Upper lobe of left lung (tissue), 6 donors: ENCODE measurements around the gene OPRD1. TPM values are rescaled to one million over a fixed set of nuclear protein-coding genes. Genes with fewer than 3 reads are reported as not detected.

Experiments
- ATAC-seq, 2 donors: fragments of 200-7000 bp; cut with Tn5 transposase; one replicate each; pipeline ENCODE4 v1.9.1; 2022; ENCODE audit warnings: mild to moderate bottlenecking in 2 of 2, moderate library complexity in 2 of 2; ENCODE audit not compliant: low FRiP score in 2 of 2
- DNase-seq, 2 donors: peaks; one replicate each; pipeline ENCODE4 v3.0.0-alpha.2; 2019 to 2020
- H3K27ac ChIP-seq, 4 donors: fragments of 200-600 bp; sonication (generic); one replicate each; pipeline ENCODE4 v1.5.1; 2016 to 2019
- H3K27me3 ChIP-seq, 4 donors: fragments of 200-600 bp; sonication (generic); one replicate each; pipeline ENCODE4 v1.5.1; 2017 to 2019
- H3K36me3 ChIP-seq, 4 donors: fragments of 200-600 bp; sonication (generic); one replicate each; pipeline ENCODE4 v1.5.1; 2016 to 2019
- H3K4me1 ChIP-seq, 4 donors: fragments of 200-600 bp; sonication (generic); one replicate each; pipeline ENCODE4 v1.5.1; 2018 to 2019
- H3K4me3 ChIP-seq, 4 donors: fragments of 200-600 bp; sonication (generic); one replicate each; pipeline ENCODE4 v1.5.1; 2017 to 2019; ENCODE audit warnings: mild to moderate bottlenecking in 2 of 4, moderate library complexity in 1 of 4
- H3K9me3 ChIP-seq, 4 donors: fragments of 200-600 bp; sonication (generic); one replicate each; pipeline ENCODE4 v1.5.1; 2018 to 2019
- CTCF ChIP-seq, 6 experiments: fragments of 450-650 bp in 4 of 6; fragments of 200-600 bp in 2 of 6; sonication (generic) in 2 of 6; IDR thresholded peaks; one replicate each; pipeline ENCODE4 v1.5.1; 2016 to 2019; ENCODE audit warnings: antibody characterized with exemption in 6 of 6
- EP300 ChIP-seq, 4 donors: sonication (generic); formaldehyde crosslinking; IDR thresholded peaks; one replicate each; pipeline ENCODE4 v1.5.1; 2017; ENCODE audit warnings: antibody characterized with exemption in 4 of 4, control low read depth in 2 of 4
- POLR2A ChIP-seq, 4 donors: fragments of 450-650 bp; IDR thresholded peaks; one replicate each; pipeline ENCODE4 v1.5.1; 2016 to 2017; ENCODE audit warnings: antibody characterized with exemption in 4 of 4, mild to moderate bottlenecking in 2 of 4
- POLR2AphosphoS5 ChIP-seq, 2 donors: sonication (generic); formaldehyde crosslinking; IDR thresholded peaks; one replicate each; pipeline ENCODE4 v1.5.1; 2017; ENCODE audit warnings: antibody characterized with exemption in 2 of 2
- WGBS, 2 donors: methylation state at CpG; one replicate each; pipeline ENCODE4 v1.1.5; 2017 to 2018; 5-methylcytosine and 5-hydroxymethylcytosine counted together
- total RNA-seq, 6 donors: library from RNA; depleted of rRNA in 4 of 6; stranded (reverse); fragments of >200 nt in 4 of 6; gene quantifications; one replicate each; pipeline versions ENCODE4 v1.1.0 to v1.2.1, GENCODE V29; 2016 to 2021
- donor health status: DM: no; HTN: no; CAD: no; lungs with moderate emphysema.
- donor health status: DM: no; HTN: yes; CAD: no; lungs with severe emphysema.

Gene OPRD1
- total RNA-seq, 6 donors from 2014 or later, result not detected

- WGBS, 2 donors, result 35 to 37% methylated on average over 18 to 24 of the region's 24 CpGs
- H3K4me3 ChIP-seq, result peak overlapping the region; percentile 68 to 97 (median 86)
- no peaks in the 10 kb centered on the region for H3K9me3 ChIP-seq
- peak in 1 of 2 donors; percentile 15 for ATAC-seq
- peak; percentile 73 to 82 for DNase-seq
- peak overlapping the region; percentile 76 to 93 (median 86) for H3K27ac ChIP-seq
- no peaks in the 10 kb centered on the region for H3K36me3 ChIP-seq
- peaks cover 30 to 50% (median 34%) of the 10 kb centered on the region in 4 donors for H3K4me1 ChIP-seq
- H3K27me3 ChIP-seq, result no peaks in the 10 kb centered on the region
- peak in 1 of 2 donors; percentile 32 for TF ChIP-seq POLR2AphosphoS5 (IDR thresholded peaks at IDR 0.05)
- no peak for TF ChIP-seq EP300 (IDR thresholded peaks at IDR 0.05)
- TF ChIP-seq POLR2A (IDR thresholded peaks at IDR 0.05), result peak in 1 of 4 donors; percentile 17
- TF ChIP-seq CTCF (IDR thresholded peaks at IDR 0.05), result no peak
Measured at GRCh38 chr1:28887835-28888682, 76.1 kb downstream of the OPRD1 start.

- TF ChIP-seq CTCF (IDR thresholded peaks at IDR 0.05), result no peak
- TF ChIP-seq POLR2A (IDR thresholded peaks at IDR 0.05), result no peak
- TF ChIP-seq EP300 (IDR thresholded peaks at IDR 0.05), result no peak
- TF ChIP-seq POLR2AphosphoS5 (IDR thresholded peaks at IDR 0.05), result no peak
- no peaks in the 10 kb centered on the region for H3K9me3 ChIP-seq
- H3K4me3 ChIP-seq, result no peak overlapping the region
- no peaks in the 10 kb centered on the region for H3K27me3 ChIP-seq
- ATAC-seq (no peak), DNase-seq (no peak)
- WGBS, 2 donors, result 88 to 93% methylated on average over 7 of the region's 7 CpGs
- H3K27ac ChIP-seq, result no peak overlapping the region
- peaks cover 30 to 46% (median 33%) of the 10 kb centered on the region in 4 donors for H3K4me1 ChIP-seq
- peaks cover 0 to 6% (median 1%) of the 10 kb centered on the region in 4 donors for H3K36me3 ChIP-seq
Measured at GRCh38 chr1:28888915-28889314, 76.9 kb downstream of the OPRD1 start.

- peak overlapping the region in 1 of 4 donors; percentile 0 for H3K27ac ChIP-seq
- DNase-seq (no peak), ATAC-seq (no peak)
- peaks cover 0 to 8% (median 2%) of the 10 kb centered on the region in 4 donors for H3K36me3 ChIP-seq
- no peak for TF ChIP-seq EP300 (IDR thresholded peaks at IDR 0.05)
- no peak for TF ChIP-seq POLR2A (IDR thresholded peaks at IDR 0.05)
- no peak for TF ChIP-seq CTCF (IDR thresholded peaks at IDR 0.05)
- TF ChIP-seq POLR2AphosphoS5 (IDR thresholded peaks at IDR 0.05), result no peak
- H3K4me1 ChIP-seq, result peaks cover 26 to 42% (median 30%) of the 10 kb centered on the region in 4 donors
- H3K27me3 ChIP-seq, result no peaks in the 10 kb centered on the region
- no peaks in the 10 kb centered on the region for H3K9me3 ChIP-seq
- H3K4me3 ChIP-seq, result no peak overlapping the region
- 93% methylated on average over 5 of the region's 5 CpGs; no CpG with 5 or more reads in 1 of the 2 donors for WGBS, 2 donors
Measured at GRCh38 chr1:28889357-28889756, 77.4 kb downstream of the OPRD1 start.

- ATAC-seq, result no peak
- peaks cover 0 to 8% (median 3%) of the 10 kb centered on the region in 4 donors for H3K36me3 ChIP-seq
- H3K4me1 ChIP-seq, result peaks cover 16 to 37% (median 22%) of the 10 kb centered on the region in 4 donors
- TF ChIP-seq CTCF (IDR thresholded peaks at IDR 0.05) (no peak), EP300 (IDR thresholded peaks at IDR 0.05) (no peak), POLR2A (IDR thresholded peaks at IDR 0.05) (no peak), POLR2AphosphoS5 (IDR thresholded peaks at IDR 0.05) (no peak)
- H3K27me3 ChIP-seq, result no peaks in the 10 kb centered on the region
- H3K9me3 ChIP-seq, result no peaks in the 10 kb centered on the region
- H3K4me3 ChIP-seq, result no peak overlapping the region
- no peak for DNase-seq
- 88% methylated on average over 7 to 8 of the region's 8 CpGs for WGBS, 2 donors
- H3K27ac ChIP-seq, result no peak overlapping the region
Measured at GRCh38 chr1:28890435-28890834, 78.5 kb downstream of the OPRD1 start.
